HG03095 (cell line): Measurements from ENCODE around the gene GNAO1.
A peak's percentile ranks its signal among the peaks of the same experiment; 100 is the strongest.

Experiments
- ATAC-seq: cut with Tn5 transposase; IDR thresholded peaks from one replicate; pipeline ENCODE4 v1.9.1; 2021; ENCODE audit warnings: moderate library complexity; ENCODE audit not compliant: unreplicated experiment

The GNAO1 gene

GRCh38 chr16:56197192-56197992 is 6.1 kb downstream of the GNAO1 start:
- no peak for ATAC-seq

- ATAC-seq = no peak
Observed at GRCh38 chr16:56198006-56198754, 6.9 kb downstream of the GNAO1 start.

GRCh38 chr16:56198755-56199114 is 7.4 kb downstream of the GNAO1 start:
- ATAC-seq = no peak

GRCh38 chr16:56199164-56199563 is 7.9 kb downstream of the GNAO1 start:
- ATAC-seq = no peak

- no peak for ATAC-seq
Observed at GRCh38 chr16:56201030-56201429, 9.7 kb downstream of the GNAO1 start.

- ATAC-seq = no peak
Observed at GRCh38 chr16:56202036-56202435, 10.7 kb downstream of the GNAO1 start.

- peak; percentile 70 for ATAC-seq
Observed at GRCh38 chr16:56203052-56203451, 11.8 kb downstream of the GNAO1 start.

GRCh38 chr16:56204816-56205215 is 13.5 kb downstream of the GNAO1 start:
- no peak for ATAC-seq

GRCh38 chr16:56206951-56207350 is 15.7 kb downstream of the GNAO1 start:
- no peak for ATAC-seq

- no peak for ATAC-seq
Observed at GRCh38 chr16:56207421-56207820, 16.1 kb downstream of the GNAO1 start.

GRCh38 chr16:56211435-56211981 is 20.2 kb downstream of the GNAO1 start:
- no peak for ATAC-seq

- no peak for ATAC-seq
Observed at GRCh38 chr16:56212144-56212543, 20.9 kb downstream of the GNAO1 start.

- ATAC-seq = no peak
Observed at GRCh38 chr16:56221995-56222394, 30.7 kb downstream of the GNAO1 start.

- no peak for ATAC-seq
Observed at GRCh38 chr16:56222474-56222997, 31.2 kb downstream of the GNAO1 start.

- no peak for ATAC-seq
Observed at GRCh38 chr16:56225017-56225742, 33.9 kb downstream of the GNAO1 start.

- ATAC-seq = no peak
Observed at GRCh38 chr16:56226187-56226586, 34.9 kb downstream of the GNAO1 start.

GRCh38 chr16:56226845-56227525 is 35.7 kb downstream of the GNAO1 start:
- ATAC-seq = no peak

- ATAC-seq = no peak
Observed at GRCh38 chr16:56227936-56228335, 36.6 kb downstream of the GNAO1 start.

- no peak for ATAC-seq
Observed at GRCh38 chr16:56228476-56228875, 37.2 kb downstream of the GNAO1 start.

- ATAC-seq = no peak
Observed at GRCh38 chr16:56233795-56234566, 42.7 kb downstream of the GNAO1 start.
